ENCODE results near the gene CLOCK.

The CLOCK gene

GRCh38 chr4:55469979-55470378, 76.7 kb downstream of the CLOCK start:
- TF ChIP-seq CTCF (IDR thresholded peaks at IDR 0.05; ENCODE audit: control insufficient read depth, insufficient read depth, low read depth, low read length, missing control alignments), result no peak
- no peak overlapping the region for H3K4me3 ChIP-seq (ENCODE audit: control insufficient read depth, low read depth, low read length)
- no peak for DNase-seq (ENCODE audit: low read depth)

GRCh38 chr4:55468724-55469123, 78.0 kb downstream of the CLOCK start:
- H3K4me3 ChIP-seq (ENCODE audit: control insufficient read depth, low read depth, low read length), result no peak overlapping the region
- TF ChIP-seq CTCF (IDR thresholded peaks at IDR 0.05; ENCODE audit: control insufficient read depth, insufficient read depth, low read depth, low read length, missing control alignments), result no peak
- no peak for DNase-seq (ENCODE audit: low read depth)

DNA sequence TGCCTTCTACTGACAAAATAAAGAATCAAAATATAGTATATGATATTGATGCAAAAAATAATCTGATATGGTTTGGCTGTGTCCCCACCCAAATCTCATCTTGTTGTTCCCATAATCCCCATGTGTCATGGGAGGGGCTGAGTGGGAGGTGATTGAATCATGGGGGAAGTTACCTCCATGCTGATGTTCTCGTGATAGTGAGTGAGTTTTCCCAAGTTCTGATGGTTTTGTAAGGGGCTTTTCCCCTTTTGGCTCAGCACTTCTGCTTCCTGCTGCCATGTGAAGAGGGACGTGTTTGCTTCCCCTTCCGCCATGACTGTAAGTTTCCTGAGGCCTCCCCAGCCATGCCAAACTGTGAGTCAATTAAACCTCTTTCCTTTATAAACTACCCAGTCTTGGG, 80.7 kb downstream of the CLOCK start:
- no peak for TF ChIP-seq CTCF (IDR thresholded peaks at IDR 0.05; ENCODE audit: control insufficient read depth, insufficient read depth, low read depth, low read length, missing control alignments)
- DNase-seq (ENCODE audit: low read depth), result no peak

GRCh38 chr4:55458611-55459010, 88.1 kb downstream of the CLOCK start:
- no peak for TF ChIP-seq CTCF (IDR thresholded peaks at IDR 0.05; ENCODE audit: control insufficient read depth, insufficient read depth, low read depth, low read length, missing control alignments)
- no peak overlapping the region for H3K4me3 ChIP-seq (ENCODE audit: control insufficient read depth, low read depth, low read length)
- DNase-seq (ENCODE audit: low read depth), result no peak

More for the DNA sequence above, 80.7 kb downstream of the CLOCK start:
- H3K4me3 ChIP-seq (ENCODE audit: control insufficient read depth, low read depth, low read length), result no peak overlapping the region

- H3K4me3 ChIP-seq (ENCODE audit: control insufficient read depth, low read depth, low read length), result no peak overlapping the region
- DNase-seq (ENCODE audit: low read depth), result no peak
- TF ChIP-seq CTCF (IDR thresholded peaks at IDR 0.05; ENCODE audit: control insufficient read depth, insufficient read depth, low read depth, low read length, missing control alignments), result no peak
Measured at GRCh38 chr4:55458164-55458563, 88.5 kb downstream of the CLOCK start.

GRCh38 chr4:55450566-55450965, 96.1 kb downstream of the CLOCK start:
- TF ChIP-seq CTCF (IDR thresholded peaks at IDR 0.05; ENCODE audit: control insufficient read depth, insufficient read depth, low read depth, low read length, missing control alignments), result no peak
- DNase-seq (ENCODE audit: low read depth), result no peak
- H3K4me3 ChIP-seq (ENCODE audit: control insufficient read depth, low read depth, low read length), result no peak overlapping the region

- H3K4me3 ChIP-seq (ENCODE audit: control insufficient read depth, low read depth, low read length), result no peak overlapping the region
- no peak for DNase-seq (ENCODE audit: low read depth)
- TF ChIP-seq CTCF (IDR thresholded peaks at IDR 0.05; ENCODE audit: control insufficient read depth, insufficient read depth, low read depth, low read length, missing control alignments), result no peak
Measured at GRCh38 chr4:55447831-55448230, 98.9 kb downstream of the CLOCK start.
